ENCODE data around the gene RABEP2.

DNA sequence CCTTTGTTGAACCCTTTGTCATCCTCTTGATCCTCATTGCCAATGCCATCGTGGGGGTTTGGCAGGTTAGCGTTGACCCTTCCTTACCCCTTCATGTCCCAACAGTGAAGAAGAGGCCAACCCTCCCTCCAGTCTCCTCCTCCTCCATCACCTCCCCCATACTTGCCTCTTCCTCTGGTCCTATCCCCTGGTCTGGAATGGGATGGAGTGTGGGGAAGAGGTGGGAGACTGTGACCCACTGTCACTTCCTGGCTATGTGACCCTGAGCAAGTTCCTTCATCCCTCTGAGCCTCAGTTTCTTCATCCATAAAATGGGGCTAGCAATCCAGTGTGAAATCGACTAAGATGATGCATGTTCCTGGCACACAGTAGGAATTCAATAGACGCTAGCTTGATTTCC is 44.1 kb downstream of the RABEP2 start:
- TF ChIP-seq CTCF (conservative IDR thresholded peaks at IDR 0.05; ENCODE audit: low read depth, low read length) (no peak), EZH2 (IDR thresholded peaks at IDR 0.05; ENCODE audit: borderline replicate concordance, low read depth, low read length, poor library complexity, severe bottlenecking) (no peak)
